Measurements from ENCODE around the gene SAMD4B.

The SAMD4B gene

DNA sequence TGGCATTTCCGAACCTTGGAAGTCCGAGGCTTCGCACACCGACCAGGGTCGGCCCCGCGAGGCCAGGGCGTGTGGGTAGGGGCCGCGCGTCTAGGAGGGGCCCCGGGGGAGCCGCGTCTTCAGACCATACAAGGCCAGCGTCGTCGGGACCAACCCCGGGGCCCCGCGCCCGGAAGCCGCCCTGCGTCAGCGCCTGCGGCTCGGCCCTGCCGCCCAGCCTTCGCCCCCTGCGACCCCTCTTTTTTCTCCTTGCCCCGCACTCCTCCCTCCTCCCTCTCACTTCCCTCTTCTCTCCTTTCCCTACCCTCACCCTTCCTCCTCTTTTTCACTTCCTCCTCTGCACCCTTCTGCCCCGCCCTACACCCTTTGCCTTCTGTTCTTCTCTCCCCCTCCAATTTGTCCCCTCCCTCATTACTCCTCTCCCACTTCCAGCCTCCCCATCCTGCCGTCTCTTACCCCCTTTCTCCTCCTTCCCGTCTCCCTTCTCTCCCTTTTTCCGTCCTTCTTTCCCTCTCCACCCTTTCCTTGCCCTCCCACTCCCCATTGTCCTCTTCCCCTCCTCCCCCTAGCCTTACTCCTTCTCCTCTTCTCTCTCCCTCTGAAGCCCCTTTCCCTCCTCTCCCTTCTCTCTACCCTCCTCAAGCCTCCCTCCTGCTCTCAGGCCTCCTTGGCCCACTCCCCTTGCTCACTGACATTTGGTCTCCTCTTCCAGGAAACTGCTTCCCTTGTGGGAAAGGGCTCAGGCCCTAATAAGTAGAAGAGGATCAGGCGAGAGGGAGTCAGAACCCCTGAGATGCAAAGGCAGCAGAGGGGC lies 68.0 kb downstream of the SAMD4B start:
- peak; percentile 85 for DNase-seq

DNA sequence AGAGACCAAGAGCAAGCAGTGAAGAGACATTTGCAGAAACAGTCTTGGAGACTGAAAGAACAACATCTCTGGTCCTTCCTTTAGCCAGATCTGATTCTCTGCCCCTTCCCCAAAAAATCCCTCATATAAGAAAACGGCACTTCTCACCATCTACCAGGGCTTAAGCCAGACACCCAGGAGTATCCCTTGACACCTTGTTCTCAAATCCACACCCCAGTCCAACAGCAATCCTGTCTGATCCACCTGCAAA lies 68.5 kb downstream of the SAMD4B start:
- no peak for DNase-seq

DNA sequence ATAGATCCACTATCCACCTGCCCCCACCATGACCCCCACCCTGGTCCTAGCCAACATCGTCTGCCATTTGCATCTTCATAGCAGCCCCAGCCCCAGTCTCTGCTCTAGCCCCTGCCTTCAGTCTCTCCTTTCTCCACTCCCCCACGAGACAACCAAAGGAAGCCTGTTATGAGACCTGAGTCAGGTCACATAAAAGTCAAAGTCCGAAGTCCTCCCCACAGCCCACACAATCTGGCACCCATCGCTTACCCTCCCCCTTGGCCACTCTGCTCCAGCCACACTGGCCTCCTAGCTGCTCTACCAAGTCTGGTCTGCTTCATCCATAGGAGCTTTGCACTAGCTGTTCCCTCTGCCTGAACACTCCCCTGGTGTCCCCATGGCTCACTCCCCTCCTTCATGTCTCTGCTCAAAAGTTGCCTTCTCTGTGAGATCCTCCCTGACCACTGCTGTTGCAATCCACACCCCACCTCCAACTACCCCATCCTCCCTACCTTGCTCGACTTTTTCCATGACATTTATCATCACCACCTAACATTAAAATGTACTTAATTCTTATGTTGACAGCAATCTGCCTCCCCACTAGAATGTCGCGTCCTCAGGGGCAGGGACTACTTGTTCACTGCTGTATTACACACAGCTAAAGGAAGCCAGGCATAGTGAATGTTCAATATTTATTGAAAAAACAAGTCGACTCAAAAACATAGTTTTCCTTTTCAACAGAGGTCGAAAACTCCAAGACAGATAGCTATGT lies 69.0 kb downstream of the SAMD4B start:
- peak; percentile 53 for DNase-seq

DNA sequence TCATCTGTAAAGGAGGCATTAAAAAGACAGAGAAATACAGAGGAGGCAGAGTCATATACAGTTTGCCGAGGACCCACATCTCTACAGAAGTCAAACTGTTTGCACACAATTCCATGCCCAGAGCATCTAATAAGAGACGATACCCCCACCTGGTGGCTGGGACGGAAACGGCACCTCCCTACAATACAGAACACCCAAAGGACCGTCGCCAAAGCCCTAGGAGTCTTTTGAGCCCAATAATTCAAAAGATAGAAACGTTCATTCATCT lies 69.5 kb downstream of the SAMD4B start:
- peak; percentile 93 for DNase-seq

DNA sequence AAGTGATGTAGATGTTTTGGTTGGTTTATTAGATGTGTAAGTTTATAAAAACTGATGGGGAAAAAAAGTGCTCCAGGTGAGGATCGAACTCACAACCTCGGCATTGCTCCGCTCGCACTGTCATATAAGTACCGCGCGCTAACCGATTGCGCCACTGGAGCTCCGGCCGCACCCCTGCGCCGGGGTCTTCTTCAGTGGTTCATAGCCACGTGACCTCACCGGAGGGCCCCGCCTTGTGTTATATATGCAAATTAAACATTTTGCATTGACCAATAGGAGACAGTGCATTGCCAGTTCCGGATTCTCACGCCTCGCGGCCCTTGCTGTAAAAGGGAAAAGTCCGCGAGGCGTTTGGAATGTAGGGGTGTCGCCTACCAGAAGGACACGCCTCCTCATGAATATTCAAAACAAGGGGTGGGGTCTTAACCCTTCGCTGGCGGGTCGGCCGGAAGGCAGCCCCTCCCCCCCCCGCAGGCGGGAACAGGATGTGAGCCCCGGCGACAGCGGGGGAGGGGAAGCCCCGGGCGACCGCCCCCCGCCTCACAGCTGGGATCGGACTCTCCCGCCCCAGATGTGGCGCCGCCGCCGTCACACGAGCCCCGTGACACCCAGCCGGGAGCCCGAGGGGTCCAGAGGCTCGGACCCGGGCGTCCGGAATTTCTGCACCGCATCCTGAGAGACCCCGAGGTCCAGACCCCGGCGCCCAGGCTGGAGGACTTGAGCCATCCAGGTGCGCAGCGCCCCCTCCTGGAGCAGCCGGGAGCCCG lies 70.1 kb downstream of the SAMD4B start, which contains the start of gene PLEKHG2:
PLEKHG2 (plus strand) TSS at position 570 of the 767 bp plus-strand sequence. CDS start 1,418 bp downstream, outside the sequence.
- peak; percentile 100 for DNase-seq

DNA sequence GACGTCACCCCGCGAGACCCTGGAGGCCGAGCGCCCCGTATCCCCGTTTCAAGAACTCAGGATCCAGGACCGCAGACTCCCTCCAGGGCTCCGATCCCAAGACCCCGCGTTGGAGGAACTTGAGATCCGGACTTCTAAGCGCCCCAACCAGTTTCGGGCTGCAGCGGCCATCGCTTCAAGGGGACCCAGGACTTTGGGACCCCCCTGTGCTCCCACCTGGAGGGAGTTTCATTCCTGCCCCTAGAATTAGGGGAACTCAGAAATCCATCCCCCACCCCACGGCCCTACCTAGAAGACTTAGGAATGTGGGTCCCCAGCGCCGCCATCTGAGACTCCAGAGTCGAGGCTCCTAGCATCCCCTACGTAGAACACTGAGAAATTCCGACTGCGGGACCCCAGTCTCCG lies 70.6 kb downstream of the SAMD4B start:
- DNase-seq, result no peak

DNA sequence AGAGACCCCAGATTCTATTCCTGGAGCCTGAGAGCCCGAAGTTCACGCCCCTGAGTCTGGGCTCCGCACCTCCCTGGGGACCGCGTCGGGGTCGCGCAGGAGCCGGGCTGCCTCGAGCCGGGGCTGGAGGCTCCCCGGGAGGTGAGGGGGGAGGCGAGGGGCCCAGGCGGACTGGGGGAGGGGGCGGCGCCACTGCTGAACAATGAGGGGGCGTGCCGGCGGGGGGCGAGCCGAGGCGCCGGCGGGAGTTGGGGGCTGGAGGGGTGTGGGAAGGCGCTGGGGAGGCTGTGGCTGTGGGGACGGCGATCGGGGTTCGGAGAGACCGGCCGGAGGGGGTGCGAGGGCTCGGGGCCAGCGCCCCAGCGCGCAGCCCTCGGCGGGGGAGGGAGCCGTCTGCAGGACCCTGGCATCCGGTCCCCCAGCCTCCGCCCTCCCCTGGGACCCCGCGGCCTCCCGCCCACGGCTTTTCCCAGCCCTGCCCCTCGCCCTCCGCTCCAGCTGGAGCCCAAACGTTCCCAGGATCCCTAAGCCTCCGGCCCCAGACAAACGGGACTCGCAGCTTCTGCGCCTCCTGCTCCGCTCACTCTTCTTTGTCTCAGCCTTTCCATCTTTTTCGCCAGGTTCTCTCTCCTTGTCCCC lies 71.2 kb downstream of the SAMD4B start:
- DNase-seq, result peak; percentile 83

DNA sequence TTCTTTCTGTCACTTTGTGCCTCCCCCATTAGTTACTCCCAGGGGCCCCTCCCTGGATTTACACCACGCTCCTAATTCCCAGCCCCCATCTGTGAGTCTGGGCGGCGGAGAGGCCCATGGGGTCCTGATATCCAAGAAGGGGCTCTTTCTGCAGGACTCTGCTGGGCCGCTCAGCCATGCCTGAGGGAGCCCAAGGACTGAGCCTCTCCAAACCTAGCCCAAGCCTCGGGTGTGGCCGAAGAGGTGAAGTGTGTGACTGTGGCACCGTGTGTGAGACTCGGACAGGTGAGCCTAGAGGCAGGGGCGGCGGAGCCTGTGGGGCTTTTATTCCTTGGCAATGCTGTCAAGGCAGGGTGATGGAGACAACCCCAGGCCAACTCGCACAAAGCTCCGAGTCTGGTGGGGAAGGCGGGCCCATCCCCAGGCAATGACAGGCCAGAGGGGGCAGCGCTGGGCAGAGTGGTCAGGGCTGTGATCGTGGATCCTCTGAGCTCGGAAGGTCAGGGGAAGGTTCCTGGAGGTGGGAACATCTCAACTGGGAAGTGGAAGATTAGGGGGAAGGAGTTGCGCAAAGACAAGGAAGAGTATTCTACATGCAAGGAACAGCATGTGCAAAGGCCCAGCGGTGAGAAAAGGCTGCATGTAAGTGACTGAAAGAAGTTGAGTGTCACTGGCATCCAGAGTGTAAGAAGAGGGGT lies 71.8 kb downstream of the SAMD4B start:
- no peak for DNase-seq

DNA sequence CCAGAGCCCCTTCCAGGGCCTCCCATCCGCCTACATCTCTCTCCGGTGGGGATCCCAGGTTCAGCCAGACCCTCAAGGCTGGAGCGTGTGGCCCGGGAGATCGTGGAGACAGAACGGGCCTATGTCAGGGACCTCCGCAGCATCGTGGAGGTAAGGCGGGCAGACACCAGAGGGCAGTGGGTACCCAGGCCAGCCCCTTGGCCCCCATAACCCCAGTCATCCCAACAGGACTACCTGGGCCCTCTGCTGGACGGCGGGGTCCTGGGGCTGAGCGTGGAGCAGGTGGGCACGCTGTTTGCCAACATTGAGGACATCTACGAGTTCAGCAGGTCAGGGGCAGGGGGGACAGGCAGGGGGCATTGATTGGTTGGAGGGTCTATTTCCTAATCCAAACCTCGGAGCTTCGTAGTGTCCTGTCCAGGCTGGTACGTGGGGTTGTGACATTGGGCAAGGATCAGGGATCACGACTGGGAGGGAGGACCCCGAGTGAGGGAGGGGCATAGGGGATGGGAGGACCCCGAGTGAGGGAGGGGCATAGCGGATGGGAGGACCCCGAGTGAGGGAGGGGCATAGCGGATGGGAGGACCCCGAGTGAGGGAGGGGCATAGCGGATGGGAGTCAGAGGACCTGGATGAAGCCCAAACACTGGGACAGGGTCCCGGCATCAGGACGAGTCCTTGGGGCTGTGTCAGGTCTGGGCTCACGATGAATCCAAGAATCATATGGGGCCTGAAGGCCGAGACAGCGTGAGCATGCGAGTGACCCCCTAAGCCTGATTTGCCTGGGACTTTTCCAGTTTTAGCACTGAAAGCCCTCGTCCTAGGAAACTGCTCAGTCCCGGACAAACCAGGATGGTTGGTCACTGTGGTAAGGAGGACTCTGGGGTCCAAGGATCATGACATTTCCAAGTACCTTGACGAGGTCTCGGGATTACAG lies 73.2 kb downstream of the SAMD4B start:
- no peak for DNase-seq

DNA sequence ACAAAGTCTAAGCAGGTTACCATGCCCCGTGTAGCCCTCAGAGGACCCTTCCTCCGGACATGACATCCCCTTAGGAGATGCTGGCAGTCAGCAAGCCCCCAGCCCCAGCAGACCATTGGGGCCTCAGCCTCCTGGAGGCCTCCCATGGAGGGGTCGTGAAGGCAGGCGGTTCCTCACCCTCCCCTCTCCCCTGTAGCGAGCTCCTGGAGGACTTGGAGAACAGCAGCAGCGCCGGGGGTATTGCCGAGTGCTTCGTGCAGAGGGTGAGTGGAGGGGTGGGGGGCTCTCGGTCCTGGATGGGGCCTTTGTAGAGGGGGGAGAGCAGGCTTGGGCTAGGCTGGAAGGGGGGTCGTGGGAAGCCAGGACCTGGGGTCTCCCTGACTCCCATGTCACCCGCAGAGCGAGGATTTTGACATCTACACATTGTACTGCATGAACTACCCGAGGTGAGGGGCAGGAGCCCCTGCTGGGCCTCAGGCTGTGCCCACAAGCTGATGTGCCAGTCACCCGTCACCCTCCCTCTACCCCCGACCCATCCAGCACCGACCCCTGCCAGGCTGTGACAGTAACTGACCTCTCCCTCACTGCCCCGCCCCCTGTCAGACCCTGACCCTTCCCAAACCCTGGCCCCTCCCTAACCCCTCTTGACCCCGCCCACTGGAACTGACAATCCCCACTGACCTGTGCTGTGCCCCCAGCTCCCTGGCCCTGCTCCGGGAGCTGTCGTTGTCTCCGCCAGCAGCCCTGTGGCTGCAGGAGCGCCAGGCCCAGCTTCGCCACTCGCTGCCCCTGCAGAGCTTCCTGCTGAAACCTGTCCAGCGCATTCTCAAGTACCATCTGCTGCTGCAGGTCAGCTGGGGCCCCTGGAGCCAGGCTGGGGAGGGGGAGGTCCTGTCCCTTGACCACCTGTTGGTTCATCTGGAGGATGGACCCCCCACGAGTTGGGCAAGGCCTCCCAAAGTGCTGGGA lies 74.2 kb downstream of the SAMD4B start:
- DNase-seq, result peak; percentile 30

DNA sequence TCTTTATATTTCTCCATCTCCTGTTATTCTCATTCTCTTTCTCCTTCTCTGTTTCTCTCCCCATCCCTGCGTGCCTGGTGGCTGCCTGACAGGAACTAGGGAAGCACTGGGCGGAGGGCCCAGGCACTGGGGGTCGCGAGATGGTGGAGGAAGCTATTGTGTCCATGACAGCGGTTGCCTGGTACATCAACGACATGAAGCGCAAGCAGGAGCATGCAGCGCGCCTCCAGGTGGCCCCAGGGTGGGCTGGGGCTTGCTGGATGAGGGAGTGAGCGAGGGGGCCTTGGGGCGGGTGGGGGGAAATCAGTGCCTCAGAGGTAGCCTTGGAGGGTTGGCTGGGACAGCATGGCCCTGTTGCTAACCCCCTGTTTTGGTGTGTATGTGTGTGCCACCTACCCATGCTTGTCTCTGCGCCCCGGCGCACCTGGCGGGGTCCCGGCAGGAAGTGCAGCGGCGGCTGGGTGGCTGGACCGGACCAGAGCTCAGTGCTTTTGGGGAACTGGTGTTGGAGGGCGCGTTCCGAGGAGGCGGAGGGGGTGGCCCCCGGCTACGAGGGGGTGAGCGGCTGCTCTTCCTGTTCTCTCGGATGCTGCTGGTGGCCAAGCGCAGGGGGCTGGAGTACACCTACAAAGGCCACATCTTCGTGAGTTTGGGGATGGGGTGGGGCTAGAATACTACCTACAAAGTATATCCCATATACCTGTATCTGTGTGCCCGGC lies 75.4 kb downstream of the SAMD4B start:
- no peak for DNase-seq

DNA sequence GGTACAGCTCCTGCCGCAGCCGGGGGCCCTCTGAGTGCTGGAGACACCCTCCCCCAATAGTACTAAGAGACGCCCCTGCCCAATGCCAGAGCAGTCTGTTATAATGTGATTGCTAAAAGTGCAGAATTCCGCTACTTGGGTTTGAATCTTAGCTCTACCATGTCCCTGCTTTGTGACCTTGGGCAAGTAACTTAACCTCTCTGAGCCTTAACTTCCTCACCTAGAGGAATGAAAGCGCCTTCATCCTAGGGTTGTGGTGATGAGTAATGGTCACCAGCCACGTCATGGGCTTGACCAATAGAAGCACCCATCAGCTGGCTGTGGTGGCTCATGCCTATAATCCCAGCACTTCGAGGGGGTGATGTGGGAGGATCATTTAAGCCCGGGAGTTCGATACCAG lies 76.8 kb downstream of the SAMD4B start:
- DNase-seq, result no peak

DNA sequence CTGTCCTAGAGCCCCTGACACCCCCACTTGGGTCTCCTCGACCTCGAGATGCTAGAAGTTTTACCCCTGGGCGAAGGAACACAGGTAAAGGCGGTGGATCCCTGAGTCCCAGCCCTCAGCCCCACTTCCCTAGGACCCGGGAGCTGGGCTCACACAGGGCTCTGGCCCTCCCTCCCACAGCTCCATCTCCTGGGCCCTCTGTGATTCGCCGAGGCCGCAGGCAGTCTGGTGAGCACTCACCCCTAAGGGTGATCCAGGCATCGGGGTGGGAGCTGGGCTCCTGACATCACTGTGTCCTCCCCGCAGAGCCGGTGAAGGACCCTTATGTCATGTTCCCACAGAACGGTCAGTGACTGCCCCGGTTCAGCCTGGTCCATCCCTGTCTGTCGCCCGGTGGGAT lies 78.5 kb downstream of the SAMD4B start:
- no peak for DNase-seq

DNA sequence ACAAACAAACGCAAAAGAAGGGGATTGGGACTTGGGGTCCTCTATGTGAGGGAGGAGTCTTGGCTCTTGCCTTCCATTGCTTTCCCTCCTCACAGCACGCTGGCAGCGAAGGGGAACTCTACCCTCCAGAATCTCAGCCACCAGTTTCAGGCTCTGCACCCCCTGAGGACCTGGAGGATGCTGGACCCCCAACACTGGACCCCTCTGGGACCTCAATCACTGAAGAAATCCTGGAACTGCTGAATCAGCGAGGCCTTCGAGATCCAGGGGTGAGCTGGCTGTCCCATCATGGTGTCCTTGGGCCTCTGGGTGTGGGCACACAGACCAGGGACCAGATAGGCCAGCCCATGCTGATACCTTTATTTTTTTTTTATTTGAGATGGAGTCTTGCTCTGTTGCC lies 79.8 kb downstream of the SAMD4B start:
- no peak for DNase-seq

DNA sequence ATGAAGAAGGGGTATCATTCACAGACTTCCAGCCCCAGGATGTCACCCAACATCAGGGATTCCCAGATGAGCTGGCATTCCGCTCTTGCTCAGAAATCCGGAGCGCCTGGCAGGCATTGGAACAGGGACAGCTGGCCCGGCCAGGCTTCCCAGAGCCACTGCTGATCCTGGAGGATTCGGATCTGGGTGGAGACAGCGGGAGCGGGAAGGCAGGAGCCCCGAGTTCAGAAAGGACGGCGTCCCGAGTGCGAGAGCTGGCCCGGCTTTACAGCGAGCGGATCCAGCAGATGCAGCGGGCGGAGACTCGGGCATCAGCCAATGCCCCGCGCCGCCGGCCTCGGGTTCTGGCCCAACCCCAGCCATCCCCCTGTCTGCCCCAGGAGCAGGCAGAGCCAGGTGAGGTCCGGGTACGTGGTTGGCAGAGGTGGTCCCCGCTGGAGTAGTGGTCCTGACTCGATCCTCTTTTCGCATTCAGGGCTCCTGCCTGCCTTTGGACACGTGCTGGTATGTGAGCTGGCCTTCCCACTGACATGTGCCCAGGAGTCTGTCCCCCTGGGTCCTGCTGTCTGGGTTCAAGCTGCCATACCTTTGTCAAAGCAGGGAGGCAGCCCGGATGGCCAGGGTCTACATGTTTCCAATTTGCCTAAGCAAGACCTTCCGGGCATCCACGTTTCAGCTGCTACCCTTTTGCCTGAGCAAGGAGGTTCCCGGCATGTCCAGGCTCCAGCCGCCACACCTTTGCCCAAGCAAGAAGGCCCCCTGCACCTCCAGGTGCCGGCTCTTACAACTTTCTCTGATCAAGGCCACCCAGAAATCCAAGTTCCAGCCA lies 81.3 kb downstream of the SAMD4B start:
- DNase-seq, result no peak

DNA sequence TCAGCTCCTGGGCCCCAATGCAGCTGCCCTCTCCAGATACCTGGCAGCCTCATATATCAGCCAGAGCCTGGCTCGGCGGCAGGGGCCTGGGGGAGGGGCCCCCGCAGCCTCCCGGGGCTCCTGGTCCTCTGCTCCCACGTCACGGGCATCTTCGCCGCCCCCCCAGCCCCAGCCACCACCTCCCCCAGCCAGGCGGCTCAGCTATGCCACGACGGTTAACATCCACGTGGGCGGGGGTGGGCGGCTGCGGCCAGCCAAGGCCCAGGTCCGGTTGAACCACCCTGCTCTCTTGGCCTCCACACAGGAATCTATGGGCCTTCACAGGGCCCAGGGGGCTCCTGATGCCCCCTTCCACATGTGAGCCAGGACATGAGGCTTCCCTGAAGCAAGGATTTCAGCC lies 82.7 kb downstream of the SAMD4B start:
- no peak for DNase-seq

DNA sequence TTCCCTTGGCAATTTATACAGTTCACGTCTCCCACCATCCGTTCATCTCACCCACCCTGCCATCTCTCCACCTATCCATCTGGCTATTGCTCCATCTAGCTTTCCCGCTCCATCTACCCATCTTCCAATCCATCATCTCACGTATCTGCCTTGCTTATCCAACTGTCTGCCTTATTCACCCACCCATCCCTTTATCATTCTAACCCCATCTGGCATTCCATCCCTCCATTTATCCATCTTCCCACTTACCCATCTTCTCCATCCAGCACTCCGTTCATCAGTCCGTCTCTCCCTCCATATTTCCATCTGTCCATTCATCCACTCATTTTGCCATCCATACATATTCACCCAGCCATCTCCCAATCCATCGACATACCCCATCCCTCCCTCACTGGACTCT lies 83.5 kb downstream of the SAMD4B start:
- DNase-seq, result no peak

DNA sequence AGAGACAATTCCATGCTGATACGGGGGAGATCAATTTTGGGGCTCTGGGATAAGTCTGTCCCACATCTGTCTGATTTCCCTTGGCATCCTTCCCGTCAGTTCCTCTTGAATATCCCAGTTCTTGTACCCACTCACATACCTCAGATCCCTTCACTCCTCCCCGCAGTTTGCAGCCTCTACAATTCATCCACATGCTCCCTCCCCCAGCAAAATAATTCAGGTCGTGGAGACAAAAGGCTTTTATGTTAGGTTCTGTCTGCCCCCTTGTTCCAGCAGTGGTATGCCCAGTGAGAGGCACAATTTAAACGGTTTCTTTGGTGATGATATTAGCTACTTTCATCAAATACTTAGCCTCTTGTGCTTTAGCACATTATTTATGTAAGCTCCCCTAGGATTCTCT lies 83.9 kb downstream of the SAMD4B start:
- no peak for DNase-seq

DNA sequence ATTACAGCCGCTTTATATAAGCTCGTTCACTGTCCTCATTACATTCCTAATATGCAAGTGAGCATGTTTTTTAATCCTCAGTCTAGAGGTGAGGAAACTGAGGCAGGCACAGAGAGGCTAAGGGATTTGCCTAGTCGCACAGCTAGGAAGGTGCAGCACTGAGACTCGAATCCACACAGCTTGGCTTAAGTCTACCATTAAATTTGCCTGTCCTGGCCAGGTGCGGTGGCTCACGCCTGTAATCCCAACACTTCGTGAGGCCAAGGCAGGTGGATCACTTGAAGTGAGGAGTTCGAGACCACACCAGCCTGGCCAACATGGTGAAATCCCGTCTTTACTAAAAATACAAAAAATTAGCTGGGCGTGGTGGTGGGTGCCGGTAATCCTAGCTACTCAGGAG lies 85.5 kb downstream of the SAMD4B start:
- DNase-seq, result no peak
